HCT116 (cell line): ENCODE results near the gene ATXN1. TPM values are rescaled to one million over a fixed set of nuclear protein-coding genes. Genes with fewer than 3 reads are reported as not detected.

Experiments used
- ATAC-seq: fragments of 200-7000 bp; cut with Tn5 transposase; 2 replicates; pipeline ENCODE4 v1.9.1; 2020; ENCODE audit warnings: mild to moderate bottlenecking, moderate library complexity
- BruUV-seq: library from RNA; stranded (reverse); fragments of 400-500 nt; replicated peaks from 2 replicates; lab custom pipeline; 2021; lab: Mats Ljungman, UMichigan
- CTCF ChIA-PET: fragments of 300-600 bp; sonication (Branson Sonifier 250); formaldehyde crosslinking; loops from one replicate; lab custom pipeline; 2021; ENCODE audit warnings: antibody characterized with exemption; lab: Charles Lee
- POLR2A ChIA-PET: fragments of 300-600, 350-600 bp; sonication (Branson Sonifier 250); formaldehyde crosslinking; loops from one replicate; lab custom pipeline; 2021; ENCODE audit warnings: antibody characterized with exemption; lab: Charles Lee
- RAD21 ChIA-PET, 2 experiments: fragments of 300-600 bp; sonication (Branson Sonifier 250); formaldehyde crosslinking; loops; one replicate each; lab custom pipeline; 2023; ENCODE audit warnings: low total read pairs in 2 of 2; ENCODE audit not compliant: uncharacterized antibody in 2 of 2, unreplicated experiment in 2 of 2, low non-redundant PET in 1 of 2; lab: Charles Lee
- DNase-seq: peaks from one replicate; pipeline ENCODE4 v3.0.0-alpha.2; 2010; ENCODE audit warnings: low read depth, low spot score
- H2AFZ ChIP-seq: fragments of 200-600 bp; shearing (Covaris generic), sonication (generic); 2 replicates; pipeline ENCODE4 v1.6.1; 2017; ENCODE audit warnings: low read depth, mixed run types, mixed read lengths, antibody characterized with exemption, low read length; ENCODE audit not compliant: poor library complexity, severe bottlenecking
- H3K27ac ChIP-seq: 2 replicates; pipeline ENCODE4 v1.5.1; 2012; ENCODE audit warnings: low read depth, low read length
- H3K27me3 ChIP-seq: fragments of 200-600 bp; sonication (generic); 2 replicates; pipeline ENCODE4 v1.6.1; 2016; ENCODE audit warnings: mixed run types, low read length, mixed read lengths; ENCODE audit not compliant: insufficient read depth
- H3K36me3 ChIP-seq, 2 experiments: fragments of 200-500 bp in 1 of 2; fragments of 200-600 bp in 1 of 2; sonication (Bioruptor generic) in 1 of 2; sonication (generic) in 1 of 2; 2 replicates each; pipeline versions ENCODE4 v1.5.1 to v1.6.1; 2014 to 2016; ENCODE audit warnings: low read length in 2 of 2, inconsistent platforms in 1 of 2, mixed read lengths in 1 of 2, mixed run types in 1 of 2; ENCODE audit not compliant: insufficient read depth in 2 of 2, control insufficient read depth in 1 of 2
- H3K4me1 ChIP-seq, 2 experiments: fragments of 200-600 bp in 1 of 2; sonication (generic) in 1 of 2; 2 replicates each; pipeline versions ENCODE4 v1.5.1 to v1.6.1; 2012 to 2017; ENCODE audit warnings: low read length in 2 of 2, inconsistent platforms in 1 of 2, mild to moderate bottlenecking in 1 of 2, mixed read lengths in 1 of 2, mixed run types in 1 of 2, moderate library complexity in 1 of 2; ENCODE audit not compliant: insufficient read depth in 2 of 2, control insufficient read depth in 1 of 2
- H3K4me2 ChIP-seq: fragments of 200-600 bp; sonication (generic); 2 replicates; pipeline ENCODE4 v1.6.1; 2017; ENCODE audit warnings: mixed run types, low read length, mixed read lengths
- H3K4me3 ChIP-seq, 2 experiments: fragments of 200-600 bp in 1 of 2; sonication (generic) in 1 of 2; replicated peaks in 1 of 2; 2 replicates each; pipeline ENCODE4 v1.5.1; 2011 to 2016; ENCODE audit warnings: low read length in 2 of 2, control low read depth in 1 of 2, low read depth in 1 of 2, mild to moderate bottlenecking in 1 of 2, mixed read lengths in 1 of 2, mixed run types in 1 of 2
- H3K79me2 ChIP-seq: fragments of 200-600 bp; sonication (generic); 2 replicates; pipeline ENCODE4 v1.6.1; 2017; ENCODE audit warnings: mild to moderate bottlenecking, mixed run types, low read length, moderate library complexity, mixed read lengths; ENCODE audit not compliant: insufficient read depth
- H3K9ac ChIP-seq: fragments of 200-600 bp; sonication (generic); 2 replicates; pipeline ENCODE4 v1.6.1; 2016; ENCODE audit warnings: low read length, mixed read lengths
- H3K9me2 ChIP-seq: fragments of 200-600 bp; sonication (generic), shearing (Covaris generic); 2 replicates; pipeline ENCODE4 v1.6.1; 2017; ENCODE audit warnings: mixed run types, mild to moderate bottlenecking, moderate library complexity; ENCODE audit not compliant: insufficient read depth
- H3K9me3 ChIP-seq, 2 experiments: fragments of 200-500 bp in 1 of 2; fragments of 200-600 bp in 1 of 2; sonication (Bioruptor generic) in 1 of 2; sonication (generic) in 1 of 2; 2 replicates each; pipeline ENCODE4 v1.6.1; 2014 to 2017; ENCODE audit warnings: low read length in 2 of 2, mixed read lengths in 2 of 2, inconsistent platforms in 1 of 2, low read depth in 1 of 2, mild to moderate bottlenecking in 1 of 2, mixed run types in 1 of 2, moderate library complexity in 1 of 2; ENCODE audit not compliant: control insufficient read depth in 1 of 2, insufficient read depth in 1 of 2
- H4K20me1 ChIP-seq: fragments of 200-600 bp; sonication (generic), shearing (Covaris generic); 2 replicates; pipeline ENCODE4 v1.6.1; 2017; ENCODE audit warnings: mixed run types, mild to moderate bottlenecking, moderate library complexity; ENCODE audit not compliant: insufficient read depth
- CBX3 ChIP-seq: IDR thresholded peaks from 2 replicates; pipeline ENCODE4 v1.6.1; 2012; ENCODE audit warnings: low read depth
- CEBPB ChIP-seq: IDR thresholded peaks from 2 replicates; pipeline ENCODE4 v1.6.1; 2012; ENCODE audit warnings: low read depth
- CTCF ChIP-seq, 3 experiments: fragments of 200-600 bp in 1 of 3; sonication (generic) in 1 of 3; IDR thresholded peaks in 2 of 3; conservative IDR thresholded peaks in 1 of 3; 2 replicates each; pipeline ENCODE4 v1.5.1; 2012 to 2017; ENCODE audit warnings: low read depth in 2 of 3, low read length in 2 of 3, antibody characterized with exemption in 1 of 3, borderline replicate concordance in 1 of 3, control low read depth in 1 of 3, mild to moderate bottlenecking in 1 of 3, mixed read lengths in 1 of 3, mixed run types in 1 of 3, moderate library complexity in 1 of 3; ENCODE audit not compliant: insufficient read depth in 1 of 3
- EGR1 ChIP-seq: IDR thresholded peaks from 2 replicates; pipeline ENCODE4 v1.6.1; 2012; ENCODE audit warnings: low read depth
- ELF1 ChIP-seq: IDR thresholded peaks from 2 replicates; pipeline ENCODE4 v1.6.1; 2012; ENCODE audit warnings: low read depth, borderline replicate concordance
- FOSL1 ChIP-seq: IDR thresholded peaks from 2 replicates; pipeline ENCODE4 v1.6.1; 2012; ENCODE audit warnings: low read depth
- JUND ChIP-seq: IDR thresholded peaks from 2 replicates; pipeline ENCODE4 v1.6.1; 2012
- MAX ChIP-seq: IDR thresholded peaks from 2 replicates; pipeline ENCODE4 v1.6.1; 2012
- POLR2AphosphoS5 ChIP-seq: IDR thresholded peaks from 2 replicates; pipeline ENCODE4 v1.6.1; 2011; ENCODE audit warnings: mild to moderate bottlenecking, low read depth, low read length, moderate library complexity
- RAD21 ChIP-seq: IDR thresholded peaks from 2 replicates; pipeline ENCODE4 v1.6.1; 2012; ENCODE audit warnings: low read depth, mild to moderate bottlenecking
- SIN3A ChIP-seq: IDR thresholded peaks from 2 replicates; pipeline ENCODE4 v1.6.1; 2012; ENCODE audit warnings: low read depth
- SP1 ChIP-seq: IDR thresholded peaks from 2 replicates; pipeline ENCODE4 v1.6.1; 2012; ENCODE audit warnings: low read depth
- SRF ChIP-seq: IDR thresholded peaks from 2 replicates; pipeline ENCODE4 v1.6.1; 2012; ENCODE audit warnings: low read depth
- TCF7L2 ChIP-seq: IDR thresholded peaks from 2 replicates; pipeline ENCODE4 v1.7.0; 2011; ENCODE audit warnings: borderline replicate concordance, inconsistent platforms; ENCODE audit not compliant: insufficient read depth, insufficient read length; ENCODE audit errors: extremely low read depth
- ZFX ChIP-seq: fragments of 450-650 bp; IDR thresholded peaks from 2 replicates; pipeline ENCODE4 v1.6.1; 2017
- intact Hi-C: fragments of 100-400 bp; cut with micrococcal nuclease; formaldehyde crosslinking; loops from 2 replicates; pipeline ENCODE4 v1.10.0; 2022
- total RNA-seq: library from RNA; stranded (reverse); gene quantifications from one replicate; pipeline ENCODE4 v1.2.1, GENCODE V29; 2021; ENCODE audit not compliant: unreplicated experiment

Gene ATXN1
- total RNA-seq, 1 experiment from 2014 or later, result 21.0 TPM

- RAD21 ChIA-PET, result no interaction called here
- Histone ChIP-seq H4K20me1 (no peaks in the 10 kb centered on the region), H3K9me2 (no peaks in the 10 kb centered on the region), H3K27me3 (no peaks in the 10 kb centered on the region), H3K36me3 (no peaks in the 10 kb centered on the region), H3K4me2 (peak overlapping the region; percentile 64), H3K79me2 (no peaks in the 10 kb centered on the region), H3K9me3 (no peaks in the 10 kb centered on the region), H2AFZ (no peak overlapping the region), H3K4me1 (peaks cover 53 to 65% of the 10 kb centered on the region in 2 experiments), H3K9ac (peak overlapping the region; percentile 12; the same call in 1 of the 2 replicates), H3K4me3 (0 out of 4 replicates have a peak overlapping the region, but pooled peaks of 1 of the 2 experiments have one; percentile 4), H3K27ac (peak overlapping the region; percentile 15; the same call in 1 of the 2 replicates)
- intact Hi-C loops, result no loop called here
- CTCF ChIA-PET, result interaction anchor here (1.3 kb wide), 1 partner anchor 40 kb away, joined by 3 read pairs; the partner anchor contains the start of gene ATXN1
- no peak for DNase-seq
- POLR2A ChIA-PET, result interaction anchor here (1.5 to 5.2 kb wide), 3 partner anchors 8 to 40 kb away, joined by 4 to 49 read pairs (median 11); partner anchors contain the start of gene ATXN1
- TF ChIP-seq ZFX (no peak), JUND (0 out of 2 replicates have a peak, but pooled peaks have one; percentile 19), CTCF (IDR thresholded peaks at IDR 0.05 in 2 of 3, conservative IDR thresholded peaks at IDR 0.05 in 1 of 3; ENCODE audit: borderline replicate concordance in 1 of 3, insufficient read depth in 1 of 3, low read depth in 2 of 3, low read length in 2 of 3) (no peak), SIN3A (0 out of 2 replicates have a peak, but pooled peaks have one; percentile 28), ELF1 (no peak), RAD21 (peak; percentile 20; the same call in 1 of the 2 replicates), SRF (no peak), TCF7L2 (no peak), EGR1 (no peak), MAX (peak; percentile 24; the same call in 1 of the 2 replicates), CBX3 (no peak), SP1 (peak; percentile 39; the same call in 1 of the 2 replicates), CEBPB (no peak), FOSL1 (no peak; the same call in 1 of the 2 replicates), POLR2AphosphoS5 (no peak)
- ATAC-seq, result peak; percentile 35
- BruUV-seq, result no TSS peak
Measured at GRCh38 chr6:16721977-16722376, 39.3 kb downstream of the ATXN1 start.
